Activated T-helper 1 cell treated with anti-CD3 and anti-CD28 coated beads, Interleukin-12 subunit alpha, Interleukin-12 subunit beta, Interleukin-2, Interleukin-4 antibody, amounts not matched to agents 30 ng/mL and 10 ng/mL and 1 ng/mL, durations not matched to agents 14 hours and 24 hours and 36 hours (primary cell): ENCODE data around the gene AP1S1. TPM values are rescaled to one million over a fixed set of nuclear protein-coding genes. Genes with fewer than 3 reads are reported as not detected.

ENCODE experiments used
- DNase-seq: peaks from one replicate; pipeline ENCODE4 v3.0.0; 2021; ENCODE audit warnings: low spot score
- H3K27ac Mint-ChIP-seq: one replicate; pipeline ENCODE4 v1.8.0; 2021; ENCODE audit warnings: mild to moderate bottlenecking, mixed read lengths
- H3K27me3 Mint-ChIP-seq: one replicate; pipeline ENCODE4 v1.8.0; 2022; ENCODE audit warnings: mild to moderate bottlenecking, moderate library complexity, mixed read lengths; ENCODE audit not compliant: insufficient read depth
- H3K36me3 Mint-ChIP-seq: one replicate; pipeline ENCODE4 v1.8.0; 2021; ENCODE audit warnings: low read depth, mixed read lengths
- H3K4me1 Mint-ChIP-seq: one replicate; pipeline ENCODE4 v1.8.0; 2021; ENCODE audit warnings: low read depth, mixed read lengths
- H3K4me3 Mint-ChIP-seq: one replicate; pipeline ENCODE4 v1.8.0; 2021; ENCODE audit warnings: mild to moderate bottlenecking, moderate library complexity, mixed read lengths
- H3K9me3 Mint-ChIP-seq: one replicate; pipeline ENCODE4 v1.8.0; 2021; ENCODE audit warnings: mixed read lengths
- intact Hi-C: fragments of 100-400 bp; cut with micrococcal nuclease; formaldehyde crosslinking; loops from one replicate; pipeline ENCODE4 v1.15.1; 2024
- total RNA-seq: library from RNA; stranded (reverse); gene quantifications from 2 replicates; pipeline ENCODE4 v1.2.3, GENCODE V29; 2022

Gene AP1S1
- total RNA-seq, 1 donor from 2014 or later = 45.7 TPM

DNA sequence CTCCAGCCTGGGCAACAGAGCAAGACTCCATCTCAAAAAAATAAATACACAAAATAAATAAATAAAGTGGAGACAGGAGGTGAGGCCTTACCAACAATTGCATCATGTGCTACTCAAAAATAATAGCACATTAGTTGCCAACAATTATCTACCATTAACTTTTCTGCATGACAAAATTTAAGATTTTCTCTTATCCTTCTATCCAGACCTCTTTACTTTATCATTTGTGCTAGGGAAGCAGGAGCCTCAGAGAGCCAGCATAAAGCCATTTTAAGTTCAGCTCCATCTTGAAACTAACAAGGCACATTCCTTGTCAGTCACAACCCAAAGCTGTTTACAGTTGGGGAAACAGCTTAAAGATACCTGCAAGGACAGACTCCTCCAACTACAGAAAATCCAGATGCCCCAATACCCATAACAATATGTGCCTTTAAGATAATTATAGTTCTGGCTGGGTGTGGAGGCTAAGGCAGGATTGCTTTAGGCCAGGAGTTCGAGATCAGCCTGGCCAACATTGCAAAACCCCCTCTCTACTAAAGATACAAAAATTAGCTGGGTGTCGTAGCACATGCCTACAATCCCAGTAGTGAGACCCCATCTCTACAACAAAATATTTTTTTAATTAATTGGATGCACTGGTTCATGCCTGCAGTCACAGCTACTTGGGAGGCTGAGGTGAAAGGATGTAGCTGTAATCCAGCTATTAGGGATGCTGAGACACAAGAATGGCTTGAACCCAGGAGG lies 2.2 kb upstream of the AP1S1 start:
- Mint-ChIP-seq H3K4me3 (no peak overlapping the region), H3K9me3 (no peaks in the 10 kb centered on the region), H3K36me3 (peaks cover 7% of the 10 kb centered on the region), H3K27ac (no peak overlapping the region), H3K27me3 (peaks cover 20% of the 10 kb centered on the region), H3K4me1 (peaks cover 21% of the 10 kb centered on the region)
- no peak for DNase-seq
- intact Hi-C loops = no loop called here

- Mint-ChIP-seq H3K27ac (peak overlapping the region; percentile 37), H3K27me3 (peaks cover 12% of the 10 kb centered on the region), H3K4me3 (peak overlapping the region; percentile 83), H3K4me1 (peaks cover 14% of the 10 kb centered on the region), H3K36me3 (peaks cover 10% of the 10 kb centered on the region), H3K9me3 (no peaks in the 10 kb centered on the region)
- no peak for DNase-seq
- intact Hi-C loops = loop anchor here (1.0 kb wide), 6 partner anchors 10 to 98 kb away; partner anchors contain the start of genes PLOD3 and VGF
Measured at GRCh38 chr7:101154693-101155102, 422 bp downstream of the AP1S1 start.

DNA sequence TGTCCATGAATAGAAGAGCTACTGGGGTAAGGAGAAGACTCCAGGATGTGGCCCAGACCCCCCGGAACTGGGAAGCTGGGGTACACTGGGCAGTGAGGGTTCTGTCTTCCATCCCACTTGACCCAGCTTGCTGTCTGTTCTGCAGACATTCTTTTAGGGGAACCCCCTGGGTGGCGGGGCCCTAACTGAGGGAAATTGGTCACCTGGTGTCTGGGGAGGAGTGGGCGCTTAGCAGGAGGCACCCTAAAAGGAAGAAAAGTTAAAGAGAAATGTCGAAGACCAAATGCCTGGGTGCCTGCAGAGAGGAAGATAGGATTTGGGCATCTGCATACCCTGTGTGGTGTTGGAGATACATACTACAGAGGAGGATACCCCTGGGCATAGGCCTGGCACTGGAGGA lies 1.0 kb downstream of the AP1S1 start:
- intact Hi-C loops = no loop called here

GRCh38 chr7:101156277-101156676 lies 2.0 kb downstream of the AP1S1 start:
- Mint-ChIP-seq H3K27me3 (peaks cover 11% of the 10 kb centered on the region), H3K36me3 (peaks cover 18% of the 10 kb centered on the region), H3K9me3 (no peaks in the 10 kb centered on the region), H3K4me3 (no peak overlapping the region), H3K4me1 (peaks cover 14% of the 10 kb centered on the region), H3K27ac (no peak overlapping the region)
- no peak for DNase-seq
- intact Hi-C loops = no loop called here

More for the DNA sequence above, 1.0 kb downstream of the AP1S1 start:
- H3K4me3 Mint-ChIP-seq = peak overlapping the region; percentile 83
- H3K4me1 Mint-ChIP-seq = peaks cover 14% of the 10 kb centered on the region
- no peak overlapping the region for H3K27ac Mint-ChIP-seq
- DNase-seq = no peak
- peaks cover 11% of the 10 kb centered on the region for H3K36me3 Mint-ChIP-seq
- H3K27me3 Mint-ChIP-seq = peaks cover 11% of the 10 kb centered on the region
- no peaks in the 10 kb centered on the region for H3K9me3 Mint-ChIP-seq

GRCh38 chr7:101156866-101157589 lies 2.8 kb downstream of the AP1S1 start:
- Mint-ChIP-seq H3K9me3 (no peaks in the 10 kb centered on the region), H3K36me3 (peaks cover 20% of the 10 kb centered on the region)

GRCh38 chr7:101159696-101160674 lies 5.7 kb downstream of the AP1S1 start:
- intact Hi-C loops = no loop called here

More at GRCh38 chr7:101156866-101157589, 2.8 kb downstream of the AP1S1 start:
- intact Hi-C loops = no loop called here
- Mint-ChIP-seq H3K27ac (no peak overlapping the region), H3K4me3 (peak overlapping the region; percentile 21), H3K4me1 (peaks cover 14% of the 10 kb centered on the region), H3K27me3 (peaks cover 11% of the 10 kb centered on the region)
- no peak for DNase-seq

GRCh38 chr7:101160910-101161309 lies 6.6 kb downstream of the AP1S1 start:
- no peak for DNase-seq
- Mint-ChIP-seq H3K27ac (no peak overlapping the region), H3K4me3 (no peak overlapping the region), H3K9me3 (no peaks in the 10 kb centered on the region), H3K36me3 (peaks cover 18% of the 10 kb centered on the region), H3K4me1 (peaks cover 14% of the 10 kb centered on the region), H3K27me3 (peaks cover 24% of the 10 kb centered on the region)
- intact Hi-C loops = no loop called here

More at GRCh38 chr7:101159696-101160674, 5.7 kb downstream of the AP1S1 start:
- Mint-ChIP-seq H3K9me3 (no peaks in the 10 kb centered on the region), H3K36me3 (peaks cover 20% of the 10 kb centered on the region), H3K27ac (no peak overlapping the region), H3K27me3 (peaks cover 15% of the 10 kb centered on the region), H3K4me3 (no peak overlapping the region), H3K4me1 (peaks cover 13% of the 10 kb centered on the region)
- DNase-seq = no peak

GRCh38 chr7:101161692-101162471 lies 7.6 kb downstream of the AP1S1 start:
- intact Hi-C loops = no loop called here
- H3K4me3 Mint-ChIP-seq = peak overlapping the region; percentile 68
- peaks cover 31% of the 10 kb centered on the region for H3K27me3 Mint-ChIP-seq
- peak overlapping the region; percentile 34 for H3K27ac Mint-ChIP-seq
- H3K4me1 Mint-ChIP-seq = peaks cover 23% of the 10 kb centered on the region
- DNase-seq = no peak
- no peaks in the 10 kb centered on the region for H3K9me3 Mint-ChIP-seq
- H3K36me3 Mint-ChIP-seq = peaks cover 16% of the 10 kb centered on the region

GRCh38 chr7:101162551-101163278 lies 8.4 kb downstream of the AP1S1 start:
- DNase-seq = no peak
- Mint-ChIP-seq H3K4me3 (peak overlapping the region; percentile 68), H3K27ac (peak overlapping the region; percentile 34), H3K36me3 (peaks cover 16% of the 10 kb centered on the region), H3K27me3 (peaks cover 39% of the 10 kb centered on the region), H3K4me1 (peaks cover 31% of the 10 kb centered on the region), H3K9me3 (no peaks in the 10 kb centered on the region)
- intact Hi-C loops = no loop called here

DNA sequence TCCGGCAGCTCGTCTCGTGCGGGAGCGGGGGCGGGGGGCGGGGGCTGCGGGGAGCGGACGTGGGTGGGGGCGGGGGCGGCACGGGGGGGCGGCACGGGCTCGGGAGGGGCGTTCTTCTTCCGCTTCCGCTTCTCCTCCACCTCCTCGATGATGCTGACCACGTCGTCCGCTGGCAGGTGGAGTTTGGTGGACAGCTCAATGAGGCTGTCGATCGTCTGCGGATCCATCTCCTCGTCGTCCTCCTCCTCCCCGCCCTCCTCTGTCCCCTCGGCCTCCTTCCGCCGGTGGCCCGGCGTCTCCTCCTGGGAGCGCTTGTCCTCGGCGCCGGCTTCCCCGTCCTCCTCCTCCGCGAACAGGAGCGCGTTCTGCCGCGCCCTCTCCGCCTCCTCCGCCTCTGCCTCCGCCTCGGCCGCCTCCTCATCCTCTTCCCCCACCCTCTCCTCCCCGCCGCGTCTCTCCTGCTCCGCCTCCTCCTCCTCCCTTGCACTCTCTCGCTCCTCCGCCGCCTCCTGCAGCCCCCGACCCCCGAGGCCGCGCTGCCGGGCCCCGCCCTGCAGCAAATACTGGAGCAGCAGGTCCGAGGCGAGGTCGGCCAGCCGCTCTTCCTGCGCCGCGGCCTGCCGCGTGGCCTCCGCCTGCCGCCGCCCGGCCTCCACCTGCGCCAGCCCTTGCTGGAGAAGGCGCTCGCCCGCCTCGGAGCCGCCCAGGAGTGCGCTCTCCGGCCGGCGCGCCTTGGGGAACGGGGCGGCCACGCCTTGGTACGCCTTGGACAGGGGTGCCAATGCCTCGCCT lies 9.2 kb downstream of the AP1S1 start:
- intact Hi-C loops = loop anchor here (2.0 kb wide), 1 partner anchor 275 kb away; the partner anchor contains the start of gene UFSP1
- Mint-ChIP-seq H3K4me3 (peak overlapping the region; percentile 71), H3K9me3 (no peaks in the 10 kb centered on the region), H3K4me1 (peaks cover 37% of the 10 kb centered on the region), H3K27me3 (peaks cover 47% of the 10 kb centered on the region), H3K36me3 (peaks cover 12% of the 10 kb centered on the region), H3K27ac (no peak overlapping the region)
- peak; percentile 42 for DNase-seq
